Kidney (tissue), 14 donors: ENCODE measurements around the gene HOXC9. TPM values are rescaled to one million over a fixed set of nuclear protein-coding genes. Genes with fewer than 3 reads are reported as not detected.

Experiments used
- DNase-seq, 5 donors: peaks; one replicate each; pipeline ENCODE4 v3.0.0-alpha.2; 2013 to 2020
- FAIRE-seq: peaks from 2 replicates; lab custom pipeline; 2012; peaks lifted over from hg19 to GRCh38; lab: Jason Lieb, UNC
- H3K27ac ChIP-seq, 2 donors: one replicate each; pipeline ENCODE4 v1.7.0; 2013; ENCODE audit warnings: low read depth in 2 of 2, low read length in 2 of 2, inconsistent platforms in 1 of 2
- H3K27me3 ChIP-seq: one replicate; pipeline ENCODE4 v1.7.1; 2013; ENCODE audit warnings: low read length, inconsistent platforms; ENCODE audit not compliant: control insufficient read depth, insufficient read depth
- H3K36me3 ChIP-seq, 3 donors: one replicate each; pipeline versions ENCODE4 v1.7.0 to v1.7.1; 2013; ENCODE audit warnings: low read length in 3 of 3, control low read depth in 1 of 3, inconsistent platforms in 1 of 3; ENCODE audit not compliant: insufficient read depth in 3 of 3, control insufficient read depth in 2 of 3
- H3K4me1 ChIP-seq, 3 donors: one replicate each; pipeline versions ENCODE4 v1.7.0 to v1.7.1; 2013; ENCODE audit warnings: low read length in 3 of 3, inconsistent platforms in 1 of 3, low read depth in 1 of 3; ENCODE audit not compliant: control insufficient read depth in 2 of 3, insufficient read depth in 2 of 3
- H3K4me3 ChIP-seq, 3 donors: one replicate each; pipeline versions ENCODE4 v1.7.0 to v1.8.1; 2013; ENCODE audit warnings: low read length in 3 of 3, control low read depth in 1 of 3, inconsistent platforms in 1 of 3
- H3K9ac ChIP-seq, 3 donors: one replicate each; pipeline versions ENCODE4 v1.7.0 to v1.7.1; 2013; ENCODE audit warnings: low read length in 3 of 3, control low read depth in 1 of 3, inconsistent platforms in 1 of 3
- H3K9me3 ChIP-seq, 3 donors: one replicate each; pipeline versions ENCODE4 v1.7.0 to v1.7.1; 2013; ENCODE audit warnings: low read length in 3 of 3, control low read depth in 1 of 3, inconsistent platforms in 1 of 3; ENCODE audit not compliant: control insufficient read depth in 2 of 3, insufficient read depth in 1 of 3
- intact Hi-C: fragments of 100-400 bp; cut with DNase I; formaldehyde crosslinking; loops from one replicate; pipeline ENCODE4 v1.11.1; 2022
- polyA plus RNA-seq: library from polyadenylated mRNA; stranded (reverse); fragments of 350-450 nt; fragmentation: Illumina TruSeq; extraction: RNeasy Lipid Tissue Mini Kit (QIAGEN cat#74804); gene quantifications from one replicate; pipeline ENCODE4 v1.2.3, GENCODE V29; 2014; ENCODE audit warnings: low read depth, low replicate concordance; ENCODE audit not compliant: insufficient read depth
- total RNA-seq: library from RNA; stranded (reverse); fragmentation: NEBNext Ultra II Directional; extraction: Animal tissue kit (Norgen Biotek cat#: 25700); gene quantifications from one replicate; pipeline ENCODE4 v1.2.1, GENCODE V29; 2021
- TF ChIP-seq, protein P1 (sequence below): IDR thresholded peaks from 3 replicates; pipeline ENCODE4 v1.5.1; 2012; ENCODE audit warnings: mild to moderate bottlenecking, moderate library complexity, borderline replicate concordance; ENCODE audit not compliant: insufficient read depth; ENCODE audit errors: extremely low read depth
- donor health status: control.
- donor health status: control.
- donor health status: control.
- donor health status: control.
- donor health status: control.
- donor health status: DM: yes; HTN: yes; CAD: no.
- donor health status: Normal renal cell carcinoma (clear cell type).

HOXC9 gene
- total and polyA plus RNA-seq, 2 donors from 2014 or later: 11.7 to 16.5 TPM

GRCh38 chr12:53971129-53971528 is 28.8 kb upstream of the HOXC9 start:
- Histone ChIP-seq H3K27ac (no peak overlapping the region), H3K36me3 (no peaks in the 10 kb centered on the region), H3K9ac (no peak overlapping the region), H3K4me1 (peaks cover 0 to 3% (median 0%) of the 10 kb centered on the region in 3 donors), H3K4me3 (no peak overlapping the region), H3K9me3 (no peaks in the 10 kb centered on the region), H3K27me3 (peaks cover 40% of the 10 kb centered on the region)
- FAIRE-seq (no peak), DNase-seq (no peak)
- TF ChIP-seq, protein P1, sequence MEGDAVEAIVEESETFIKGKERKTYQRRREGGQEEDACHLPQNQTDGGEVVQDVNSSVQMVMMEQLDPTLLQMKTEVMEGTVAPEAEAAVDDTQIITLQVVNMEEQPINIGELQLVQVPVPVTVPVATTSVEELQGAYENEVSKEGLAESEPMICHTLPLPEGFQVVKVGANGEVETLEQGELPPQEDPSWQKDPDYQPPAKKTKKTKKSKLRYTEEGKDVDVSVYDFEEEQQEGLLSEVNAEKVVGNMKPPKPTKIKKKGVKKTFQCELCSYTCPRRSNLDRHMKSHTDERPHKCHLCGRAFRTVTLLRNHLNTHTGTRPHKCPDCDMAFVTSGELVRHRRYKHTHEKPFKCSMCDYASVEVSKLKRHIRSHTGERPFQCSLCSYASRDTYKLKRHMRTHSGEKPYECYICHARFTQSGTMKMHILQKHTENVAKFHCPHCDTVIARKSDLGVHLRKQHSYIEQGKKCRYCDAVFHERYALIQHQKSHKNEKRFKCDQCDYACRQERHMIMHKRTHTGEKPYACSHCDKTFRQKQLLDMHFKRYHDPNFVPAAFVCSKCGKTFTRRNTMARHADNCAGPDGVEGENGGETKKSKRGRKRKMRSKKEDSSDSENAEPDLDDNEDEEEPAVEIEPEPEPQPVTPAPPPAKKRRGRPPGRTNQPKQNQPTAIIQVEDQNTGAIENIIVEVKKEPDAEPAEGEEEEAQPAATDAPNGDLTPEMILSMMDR: no peak
- intact Hi-C loops: no loop called here

GRCh38 chr12:53971686-53972085 is 28.3 kb upstream of the HOXC9 start:
- DNase-seq (no peak), FAIRE-seq (no peak)
- Histone ChIP-seq H3K36me3 (no peaks in the 10 kb centered on the region), H3K27ac (no peak overlapping the region), H3K4me1 (peaks cover 0 to 3% (median 0%) of the 10 kb centered on the region in 3 donors), H3K27me3 (peaks cover 38% of the 10 kb centered on the region), H3K4me3 (no peak overlapping the region), H3K9me3 (no peaks in the 10 kb centered on the region), H3K9ac (no peak overlapping the region)
- TF ChIP-seq, protein P1: no peak
- intact Hi-C loops: no loop called here

DNA sequence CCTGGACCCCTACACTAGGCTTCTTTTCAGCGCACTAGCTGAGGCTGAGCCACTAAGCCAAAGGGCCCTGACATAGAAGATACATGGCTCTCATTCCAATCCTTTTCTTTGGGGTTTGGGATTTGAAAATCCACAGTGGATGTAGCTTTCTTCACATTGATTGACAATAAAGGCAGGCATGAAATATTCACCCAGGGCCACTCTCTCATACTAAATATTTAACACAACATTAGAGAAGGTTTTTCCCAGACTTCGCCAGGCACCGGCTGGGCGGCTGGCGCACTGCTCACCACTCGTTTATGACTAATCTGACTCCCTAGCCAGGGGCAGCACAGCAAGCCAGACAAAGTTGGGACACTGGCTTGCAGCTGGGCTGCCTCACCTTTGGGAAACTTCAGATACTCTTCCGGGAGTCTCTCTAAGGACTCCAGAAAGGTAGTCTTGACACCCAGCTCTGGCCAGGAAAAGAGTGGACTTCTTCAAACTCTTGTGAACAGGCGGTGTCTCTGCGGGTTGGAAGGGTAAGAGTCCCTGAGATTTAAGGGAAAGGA is 27.7 kb upstream of the HOXC9 start:
- H3K4me3 ChIP-seq: no peak overlapping the region
- DNase-seq (no peak), FAIRE-seq (no peak)
- intact Hi-C loops: no loop called here
- H3K27ac ChIP-seq: no peak overlapping the region
- H3K36me3 ChIP-seq: no peaks in the 10 kb centered on the region
- TF ChIP-seq, protein P1: no peak
- H3K27me3 ChIP-seq: peaks cover 33% of the 10 kb centered on the region
- H3K9ac ChIP-seq: no peak overlapping the region
- H3K9me3 ChIP-seq: no peaks in the 10 kb centered on the region
- peaks cover 0 to 3% (median 0%) of the 10 kb centered on the region in 3 donors for H3K4me1 ChIP-seq
